Ovary (tissue), 3 donors: ENCODE data around the gene CYB561.

Experiments
- CTCF ChIP-seq, 3 donors: fragments of 450-650 bp in 2 of 3; fragments of 200-600 bp in 1 of 3; IDR thresholded peaks; one replicate each; pipeline versions ENCODE4 v1.5.1 to v1.8.0; 2016 to 2022; ENCODE audit warnings: antibody characterized with exemption in 3 of 3, mild to moderate bottlenecking in 1 of 3
- POLR2A ChIP-seq: fragments of 450-650 bp; IDR thresholded peaks from one replicate; pipeline ENCODE4 v1.6.1; 2017; ENCODE audit warnings: antibody characterized with exemption, mild to moderate bottlenecking, moderate library complexity
- donor health status: DM: no; HTN: no; CAD: no.

GRCh38 chr17:63474174-63474573, 28.1 kb upstream of the CYB561 start:
- no peak for TF ChIP-seq CTCF (IDR thresholded peaks at IDR 0.05)
- no peak for TF ChIP-seq POLR2A
